ENCODE data around the gene PNLDC1.

PNLDC1 gene

GRCh38 chr6:159829526-159829925, 29.4 kb downstream of the PNLDC1 start:
- Histone ChIP-seq H2AFZ (ENCODE audit: low read depth, low read length) (no peak overlapping the region), H3K4ac (ENCODE audit: low read depth in 1 of 2, low read length in 2 of 2) (no peak overlapping the region), H2AK5ac (ENCODE audit: low read length, severe bottlenecking) (no peak overlapping the region), H2BK120ac (ENCODE audit: low read depth, low read length) (no peak overlapping the region), H3K36me3 (ENCODE audit: control insufficient read depth in 1 of 2, insufficient read depth in 2 of 2, low read depth in 1 of 2, low read length in 2 of 2) (no peaks in the 10 kb centered on the region), H3K14ac (ENCODE audit: low read length in 2 of 2) (no peak overlapping the region), H3K4me1 (ENCODE audit: control insufficient read depth, insufficient read depth, low read depth, low read length) (no peaks in the 10 kb centered on the region), H3K79me1 (replicated peaks; ENCODE audit: low read length, poor library complexity, severe bottlenecking) (no peaks in the 10 kb centered on the region), H3K4me3 (ENCODE audit: insufficient read depth in 1 of 2, low read depth in 1 of 2, low read length in 2 of 2) (no peak overlapping the region), H2BK12ac (ENCODE audit: low read length in 2 of 2) (no peak overlapping the region), H4K91ac (ENCODE audit: low read length) (no peak overlapping the region), H3K9ac (ENCODE audit: low read length) (no peak overlapping the region), H3K18ac (ENCODE audit: low read depth in 1 of 2, low read length in 2 of 2) (no peak overlapping the region), H2BK15ac (ENCODE audit: low read depth, poor library complexity, severe bottlenecking) (no peak overlapping the region), H3K27ac (ENCODE audit: low read length, poor library complexity, severe bottlenecking) (no peak overlapping the region), H4K8ac (ENCODE audit: low read length) (no peak overlapping the region), H3K4me2 (ENCODE audit: low read length, poor library complexity, severe bottlenecking) (no peak overlapping the region), H3K23ac (ENCODE audit: low read length in 2 of 2) (no peak overlapping the region), H2BK5ac (ENCODE audit: low read depth, low read length, poor library complexity, severe bottlenecking) (no peak overlapping the region), H3K9me3 (ENCODE audit: control insufficient read depth, low read length) (no peaks in the 10 kb centered on the region), H3K27me3 (ENCODE audit: control insufficient read depth in 1 of 2, insufficient read depth in 1 of 2, low read length in 2 of 2) (peaks cover 13% of the 10 kb centered on the region in 2 experiments)
- 75% methylated on average over 4 of the region's 4 CpGs for WGBS
- DNase-seq, result no peak

GRCh38 chr6:159830501-159831372, 30.7 kb downstream of the PNLDC1 start:
- Histone ChIP-seq H4K91ac (ENCODE audit: low read length) (no peak overlapping the region), H3K4me3 (ENCODE audit: insufficient read depth in 1 of 2, low read depth in 1 of 2, low read length in 2 of 2) (no peak overlapping the region), H4K8ac (ENCODE audit: low read length) (no peak overlapping the region), H3K18ac (ENCODE audit: low read depth in 1 of 2, low read length in 2 of 2) (no peak overlapping the region), H3K14ac (ENCODE audit: low read length in 2 of 2) (no peak overlapping the region), H3K4me2 (ENCODE audit: low read length, poor library complexity, severe bottlenecking) (no peak overlapping the region), H3K9me3 (ENCODE audit: control insufficient read depth, low read length) (no peaks in the 10 kb centered on the region), H2AFZ (ENCODE audit: low read depth, low read length) (no peak overlapping the region), H3K4me1 (ENCODE audit: control insufficient read depth, insufficient read depth, low read depth, low read length) (no peaks in the 10 kb centered on the region), H3K36me3 (ENCODE audit: control insufficient read depth in 1 of 2, insufficient read depth in 2 of 2, low read depth in 1 of 2, low read length in 2 of 2) (no peaks in the 10 kb centered on the region), H2BK5ac (ENCODE audit: low read depth, low read length, poor library complexity, severe bottlenecking) (no peak overlapping the region), H3K23ac (ENCODE audit: low read length in 2 of 2) (no peak overlapping the region), H3K4ac (ENCODE audit: low read depth in 1 of 2, low read length in 2 of 2) (no peak overlapping the region), H2BK15ac (ENCODE audit: low read depth, poor library complexity, severe bottlenecking) (no peak overlapping the region), H2AK5ac (ENCODE audit: low read length, severe bottlenecking) (no peak overlapping the region), H2BK12ac (ENCODE audit: low read length in 2 of 2) (no peak overlapping the region), H2BK120ac (ENCODE audit: low read depth, low read length) (no peak overlapping the region), H3K27me3 (ENCODE audit: control insufficient read depth in 1 of 2, insufficient read depth in 1 of 2, low read length in 2 of 2) (peaks cover 13% of the 10 kb centered on the region in 2 experiments), H3K79me1 (replicated peaks; ENCODE audit: low read length, poor library complexity, severe bottlenecking) (no peaks in the 10 kb centered on the region), H3K9ac (ENCODE audit: low read length) (no peak overlapping the region), H3K27ac (ENCODE audit: low read length, poor library complexity, severe bottlenecking) (no peak overlapping the region)
- DNase-seq, result no peak
- 76% methylated on average over 11 of the region's 11 CpGs for WGBS

- no peak overlapping the region for H3K4me3 ChIP-seq (ENCODE audit: insufficient read depth in 1 of 2, low read depth in 1 of 2, low read length in 2 of 2)
- no peak overlapping the region for H2AK5ac ChIP-seq (ENCODE audit: low read length, severe bottlenecking)
- no peak overlapping the region for H3K27ac ChIP-seq (ENCODE audit: low read length, poor library complexity, severe bottlenecking)
- H3K14ac ChIP-seq (ENCODE audit: low read length in 2 of 2), result no peak overlapping the region
- H3K4me1 ChIP-seq (ENCODE audit: control insufficient read depth, insufficient read depth, low read depth, low read length), result no peaks in the 10 kb centered on the region
- no peak overlapping the region for H3K4ac ChIP-seq (ENCODE audit: low read depth in 1 of 2, low read length in 2 of 2)
- no peaks in the 10 kb centered on the region for H3K9me3 ChIP-seq (ENCODE audit: control insufficient read depth, low read length)
- H2BK12ac ChIP-seq (ENCODE audit: low read length in 2 of 2), result no peak overlapping the region
- 95% methylated on average over 4 of the region's 4 CpGs for WGBS
- no peak overlapping the region for H2AFZ ChIP-seq (ENCODE audit: low read depth, low read length)
- no peak overlapping the region for H2BK15ac ChIP-seq (ENCODE audit: low read depth, poor library complexity, severe bottlenecking)
- H3K79me1 ChIP-seq (replicated peaks; ENCODE audit: low read length, poor library complexity, severe bottlenecking), result no peaks in the 10 kb centered on the region
- no peak overlapping the region for H4K91ac ChIP-seq (ENCODE audit: low read length)
- H4K8ac ChIP-seq (ENCODE audit: low read length), result no peak overlapping the region
- H3K23ac ChIP-seq (ENCODE audit: low read length in 2 of 2), result peak overlapping the region in 1 of 2 experiments; percentile 74
- no peak for DNase-seq
- no peak overlapping the region for H3K18ac ChIP-seq (ENCODE audit: low read depth in 1 of 2, low read length in 2 of 2)
- no peak overlapping the region for H2BK5ac ChIP-seq (ENCODE audit: low read depth, low read length, poor library complexity, severe bottlenecking)
- no peak overlapping the region for H2BK120ac ChIP-seq (ENCODE audit: low read depth, low read length)
- peaks cover 13% of the 10 kb centered on the region in 2 experiments for H3K27me3 ChIP-seq (ENCODE audit: control insufficient read depth in 1 of 2, insufficient read depth in 1 of 2, low read length in 2 of 2)
- H3K36me3 ChIP-seq (ENCODE audit: control insufficient read depth in 1 of 2, insufficient read depth in 2 of 2, low read depth in 1 of 2, low read length in 2 of 2), result no peaks in the 10 kb centered on the region
- no peak overlapping the region for H3K9ac ChIP-seq (ENCODE audit: low read length)
- no peak overlapping the region for H3K4me2 ChIP-seq (ENCODE audit: low read length, poor library complexity, severe bottlenecking)
Observed at GRCh38 chr6:159831373-159831679, 31.2 kb downstream of the PNLDC1 start.

DNA sequence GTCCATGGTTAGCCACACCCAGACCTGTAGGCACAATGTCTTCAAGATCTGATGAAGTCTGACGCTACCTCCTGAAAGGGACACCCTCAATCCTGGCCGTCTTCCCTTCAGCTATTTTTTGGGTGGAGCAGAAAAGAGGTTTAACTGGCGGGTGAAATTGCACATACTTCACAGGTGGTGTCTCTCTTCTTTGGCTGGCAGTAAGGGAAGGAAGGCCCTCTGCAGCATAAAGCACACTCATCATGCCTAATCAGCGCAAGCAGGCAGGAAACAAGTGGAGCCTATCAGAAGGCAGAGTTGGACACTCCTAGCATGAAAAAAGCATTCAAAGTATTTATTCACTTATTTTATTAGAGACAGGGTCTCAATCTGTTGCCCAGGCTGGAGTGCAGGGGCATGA, 32.9 kb downstream of the PNLDC1 start:
- no peaks in the 10 kb centered on the region for H3K36me3 ChIP-seq (ENCODE audit: control insufficient read depth in 1 of 2, insufficient read depth in 2 of 2, low read depth in 1 of 2, low read length in 2 of 2)
- no peak overlapping the region for H2BK12ac ChIP-seq (ENCODE audit: low read length in 2 of 2)
- H4K8ac ChIP-seq (ENCODE audit: low read length), result no peak overlapping the region
- H2AFZ ChIP-seq (ENCODE audit: low read depth, low read length), result no peak overlapping the region
- no peak overlapping the region for H2AK5ac ChIP-seq (ENCODE audit: low read length, severe bottlenecking)
- H3K27me3 ChIP-seq (ENCODE audit: control insufficient read depth in 1 of 2, insufficient read depth in 1 of 2, low read length in 2 of 2), result peaks cover 13% of the 10 kb centered on the region in 2 experiments
- no peaks in the 10 kb centered on the region for H3K9me3 ChIP-seq (ENCODE audit: control insufficient read depth, low read length)
- H3K4me3 ChIP-seq (ENCODE audit: insufficient read depth in 1 of 2, low read depth in 1 of 2, low read length in 2 of 2), result no peak overlapping the region
- H3K27ac ChIP-seq (ENCODE audit: low read length, poor library complexity, severe bottlenecking), result no peak overlapping the region
- H3K4me2 ChIP-seq (ENCODE audit: low read length, poor library complexity, severe bottlenecking), result no peak overlapping the region
- no peaks in the 10 kb centered on the region for H3K4me1 ChIP-seq (ENCODE audit: control insufficient read depth, insufficient read depth, low read depth, low read length)
- H4K91ac ChIP-seq (ENCODE audit: low read length), result no peak overlapping the region
- no peak overlapping the region for H2BK15ac ChIP-seq (ENCODE audit: low read depth, poor library complexity, severe bottlenecking)
- H3K4ac ChIP-seq (ENCODE audit: low read depth in 1 of 2, low read length in 2 of 2), result no peak overlapping the region
- H2BK120ac ChIP-seq (ENCODE audit: low read depth, low read length), result no peak overlapping the region
- no peaks in the 10 kb centered on the region for H3K79me1 ChIP-seq (replicated peaks; ENCODE audit: low read length, poor library complexity, severe bottlenecking)
- H3K9ac ChIP-seq (ENCODE audit: low read length), result peak overlapping the region; percentile 36
- no peak overlapping the region for H3K23ac ChIP-seq (ENCODE audit: low read length in 2 of 2)
- H3K14ac ChIP-seq (ENCODE audit: low read length in 2 of 2), result no peak overlapping the region
- 95% methylated on average over 4 of the region's 4 CpGs for WGBS
- no peak for DNase-seq
- no peak overlapping the region for H3K18ac ChIP-seq (ENCODE audit: low read depth in 1 of 2, low read length in 2 of 2)
- H2BK5ac ChIP-seq (ENCODE audit: low read depth, low read length, poor library complexity, severe bottlenecking), result no peak overlapping the region

All from mesenchymal stem cell (in vitro differentiated cells and primary cell).